PC-9 (cell line): ENCODE data around the gene PLEKHH1.

Source experiments
- EZH2 ChIP-seq: fragments of 200-600 bp; sonication (generic); IDR thresholded peaks from 2 replicates; pipeline ENCODE4 v1.8.0; 2017; ENCODE audit warnings: antibody characterized with exemption, low read depth
- TF ChIP-seq, protein P1 (sequence below): fragments of 200-600 bp; sonication (generic); conservative IDR thresholded peaks from 2 replicates; pipeline ENCODE4 v1.6.1; 2017; ENCODE audit warnings: mixed run types, antibody characterized with exemption, mild to moderate bottlenecking, moderate library complexity

DNA sequence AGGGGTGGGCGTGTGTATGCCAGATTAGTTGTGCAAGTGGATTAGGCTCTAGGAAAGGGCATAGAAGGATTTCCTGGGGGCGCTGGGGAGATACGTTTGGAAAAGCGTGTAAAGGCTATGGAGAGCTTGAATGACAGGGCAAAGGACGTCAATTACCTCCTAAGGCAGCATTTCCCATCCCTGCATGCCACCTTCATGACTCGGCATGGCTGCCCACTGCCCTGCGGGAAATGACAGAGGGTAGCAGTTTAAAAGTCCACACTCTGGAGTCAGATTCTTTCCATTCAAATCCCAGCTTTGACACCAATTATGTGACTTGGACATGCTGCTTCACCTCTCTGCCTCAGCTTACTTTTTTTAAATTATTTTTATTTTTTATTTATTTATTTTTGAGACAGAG lies 29.8 kb upstream of the PLEKHH1 start:
- TF ChIP-seq, protein P1, sequence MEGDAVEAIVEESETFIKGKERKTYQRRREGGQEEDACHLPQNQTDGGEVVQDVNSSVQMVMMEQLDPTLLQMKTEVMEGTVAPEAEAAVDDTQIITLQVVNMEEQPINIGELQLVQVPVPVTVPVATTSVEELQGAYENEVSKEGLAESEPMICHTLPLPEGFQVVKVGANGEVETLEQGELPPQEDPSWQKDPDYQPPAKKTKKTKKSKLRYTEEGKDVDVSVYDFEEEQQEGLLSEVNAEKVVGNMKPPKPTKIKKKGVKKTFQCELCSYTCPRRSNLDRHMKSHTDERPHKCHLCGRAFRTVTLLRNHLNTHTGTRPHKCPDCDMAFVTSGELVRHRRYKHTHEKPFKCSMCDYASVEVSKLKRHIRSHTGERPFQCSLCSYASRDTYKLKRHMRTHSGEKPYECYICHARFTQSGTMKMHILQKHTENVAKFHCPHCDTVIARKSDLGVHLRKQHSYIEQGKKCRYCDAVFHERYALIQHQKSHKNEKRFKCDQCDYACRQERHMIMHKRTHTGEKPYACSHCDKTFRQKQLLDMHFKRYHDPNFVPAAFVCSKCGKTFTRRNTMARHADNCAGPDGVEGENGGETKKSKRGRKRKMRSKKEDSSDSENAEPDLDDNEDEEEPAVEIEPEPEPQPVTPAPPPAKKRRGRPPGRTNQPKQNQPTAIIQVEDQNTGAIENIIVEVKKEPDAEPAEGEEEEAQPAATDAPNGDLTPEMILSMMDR: no peak
- no peak for TF ChIP-seq EZH2
